ENCODE results near the gene AHDC1.

- TF ChIP-seq EP300 (IDR thresholded peaks at IDR 0.05) (no peak), POLR2AphosphoS5 (IDR thresholded peaks at IDR 0.05) (no peak), CTCF (IDR thresholded peaks at IDR 0.05) (no peak)
Measured at GRCh38 chr1:27570784-27571183, 33.2 kb downstream of the AHDC1 start.

Data from sigmoid colon (tissue), 4 donors.